Right lobe of liver (tissue), 6 donors: ENCODE measurements around the gene LMLN. TPM values are rescaled to one million over a fixed set of nuclear protein-coding genes. Genes with fewer than 3 reads are reported as not detected.
"Not testable (repeated sequence)": the region's sequence is repeated elsewhere in the genome, so short reads cannot be mapped to it uniquely, and the experiment has no call there.

Source experiments
- ATAC-seq, 4 donors: fragments of 200-7000 bp; cut with Tn5 transposase; one replicate each; pipeline ENCODE4 v1.9.1; 2020; ENCODE audit warnings: mild to moderate bottlenecking in 4 of 4, moderate library complexity in 4 of 4
- DNase-seq, 3 donors: peaks; one replicate each; pipeline ENCODE4 v3.0.0-alpha.2; 2020
- H3K27ac ChIP-seq, 3 donors: fragments of 200-600 bp; one replicate each; pipeline ENCODE4 v1.8.0; 2022
- H3K27me3 ChIP-seq, 2 donors: fragments of 200-600 bp; one replicate each; pipeline ENCODE4 v1.8.0; 2022
- H3K36me3 ChIP-seq, 4 donors: fragments of 200-600 bp; sonication (generic) in 1 of 4; one replicate each; pipeline versions ENCODE4 v1.5.1 to v1.8.0; 2017 to 2022; ENCODE audit warnings: control low read depth in 1 of 4
- H3K4me1 ChIP-seq, 4 donors: fragments of 200-600 bp; sonication (generic) in 1 of 4; one replicate each; pipeline versions ENCODE4 v1.5.1 to v1.8.0; 2017 to 2022; ENCODE audit warnings: control low read depth in 1 of 4
- H3K4me3 ChIP-seq, 3 donors: fragments of 200-600 bp; one replicate each; pipeline ENCODE4 v1.8.0; 2022
- H3K9me3 ChIP-seq, 4 donors: fragments of 200-600 bp; sonication (generic) in 1 of 4; one replicate each; pipeline versions ENCODE4 v1.5.1 to v1.8.0; 2017 to 2022; ENCODE audit warnings: control low read depth in 1 of 4
- CTCF ChIP-seq, 4 donors: fragments of 200-600 bp in 3 of 4; fragments of 450-650 bp in 1 of 4; IDR thresholded peaks; one replicate each; pipeline versions ENCODE4 v1.5.1 to v1.8.0; 2016 to 2022; ENCODE audit warnings: antibody characterized with exemption in 4 of 4, mild to moderate bottlenecking in 2 of 4
- POLR2A ChIP-seq: fragments of 450-650 bp; IDR thresholded peaks from one replicate; pipeline ENCODE4 v1.6.1; 2017; ENCODE audit warnings: antibody characterized with exemption, mild to moderate bottlenecking
- WGBS: methylation state at CpG from one replicate; pipeline ENCODE4 v1.1.6; 2018; ENCODE audit warnings: low coverage, low lambda C conversion rate; ENCODE audit not compliant: insufficient coverage; ENCODE audit errors: missing lambda C conversion rate; 5-methylcytosine and 5-hydroxymethylcytosine counted together
- intact Hi-C, 2 donors: fragments of 100-400 bp; cut with DNase I; formaldehyde crosslinking; loops; one replicate each; pipeline versions ENCODE4 v1.11.2 to v1.14.1; 2022
- long read RNA-seq: library from polyadenylated mRNA; unstranded; transcript quantifications from one replicate; pipeline ENCODE4 v2.0.0, GENCODE V29; 2019
- total RNA-seq, 6 experiments: library from RNA; depleted of rRNA in 2 of 6; stranded (reverse); fragments of >200 nt in 2 of 6; fragmentation: NEBNext Ultra II Directional in 3 of 6; extraction: Animal tissue kit (Norgen Biotek cat#: 25700) in 3 of 6; gene quantifications; one replicate each; pipeline versions ENCODE4 v1.1.0 to v1.2.4, GENCODE V29; 2016 to 2023
- donor health status: DM: no; HTN: yes; CAD: no.
- donor health status: DM: no; HTN: no; CAD: no.
- donor health status: DM: no; HTN: no; CAD: no.
- donor health status: DM: no; HTN: yes; CAD: no.
- donor health status: DM: no; HTN: yes; CAD: no.

LMLN gene
- 1 to 10 TPM; 1.5 to 3.2 (median 2.4) TPM for total RNA-seq
- long read RNA-seq: 0 reads

- WGBS: 0% methylated on average over 6 of the region's 62 CpGs
- intact Hi-C loops: no loop called here
- DNase-seq: peak; percentile 97 to 98 (median 97)
- Histone ChIP-seq H3K4me1 (peaks cover 0 to 18% (median 4%) of the 10 kb centered on the region in 4 donors), H3K27ac (peak within 1 kb of the TSS; percentile 34 to 61 (median 59)), H3K27me3 (no peaks in the 10 kb centered on the region), H3K9me3 (no peaks in the 10 kb centered on the region), H3K4me3 (peak within 1 kb of the TSS; percentile 71 to 96 (median 96)), H3K36me3 (peaks cover 0 to 14% (median 8%) of the 10 kb centered on the region in 4 donors)
- peak; percentile 94 to 98 (median 97) for ATAC-seq
- TF ChIP-seq CTCF (IDR thresholded peaks at IDR 0.05) (no peak), POLR2A (no peak)
Observed at GRCh38 chr3:197959891-197960693, at the start of gene LMLN. LMLN (plus strand) TSS chr3:197960217; CDS start chr3:197960246, 29 bp downstream.

GRCh38 chr3:197912741-197913476 lies 47.1 kb upstream of the LMLN start:
- TF ChIP-seq CTCF (IDR thresholded peaks at IDR 0.05) (no peak), POLR2A (no peak)
- intact Hi-C loops: no loop called here
- DNase-seq (no peak), ATAC-seq (no peak)
- Histone ChIP-seq H3K27ac (no peak overlapping the region), H3K9me3 (no peaks in the 10 kb centered on the region), H3K36me3 (no peaks in the 10 kb centered on the region), H3K4me1 (no peaks in the 10 kb centered on the region), H3K27me3 (no peaks in the 10 kb centered on the region), H3K4me3 (no peak overlapping the region)
- WGBS: 83% methylated on average over 22 of the region's 33 CpGs

DNA sequence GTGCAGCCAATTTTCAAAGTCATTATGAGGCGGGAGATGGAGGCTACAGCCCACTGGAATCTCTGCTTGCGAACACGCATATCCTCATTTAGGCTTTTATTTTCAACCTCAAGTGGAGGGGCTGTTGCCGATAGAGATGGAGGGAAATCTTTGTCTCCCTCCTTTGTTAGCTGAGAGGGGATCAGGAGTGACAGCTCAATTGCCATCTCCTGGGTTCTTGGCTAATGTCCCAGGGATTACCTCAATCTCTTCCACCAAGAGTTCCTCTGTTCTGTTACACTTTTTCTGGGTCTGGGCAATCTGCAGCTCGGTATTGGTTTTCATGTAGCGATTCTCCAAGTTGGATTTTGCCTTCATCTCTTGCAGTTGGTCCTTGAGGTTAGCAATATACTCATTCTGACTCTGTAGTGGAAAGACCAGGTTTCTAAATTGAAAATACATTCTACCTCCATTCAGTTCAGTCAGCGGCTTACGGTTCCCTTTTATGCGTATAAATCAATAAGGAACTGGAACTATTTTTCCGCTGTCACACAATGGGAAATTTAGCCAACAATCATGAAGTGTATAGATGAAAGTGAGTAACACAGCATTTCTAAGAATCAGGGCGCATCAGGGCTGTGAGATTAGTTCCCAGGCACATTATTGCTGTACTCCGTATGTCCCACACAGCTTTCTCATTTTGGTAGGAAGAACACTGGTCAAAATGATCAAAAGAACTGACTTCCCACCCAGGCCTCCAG lies 46.2 kb upstream of the LMLN start:
- H3K27ac ChIP-seq: no peak overlapping the region
- no peak for ATAC-seq
- 90% methylated on average over 9 of the region's 12 CpGs for WGBS
- no peaks in the 10 kb centered on the region for H3K9me3 ChIP-seq
- no peaks in the 10 kb centered on the region for H3K36me3 ChIP-seq
- DNase-seq: no peak
- no peak overlapping the region for H3K4me3 ChIP-seq
- intact Hi-C loops: no loop called here
- no peak for TF ChIP-seq CTCF (IDR thresholded peaks at IDR 0.05)
- no peak for TF ChIP-seq POLR2A
- no peaks in the 10 kb centered on the region for H3K4me1 ChIP-seq
- no peaks in the 10 kb centered on the region for H3K27me3 ChIP-seq

GRCh38 chr3:197921429-197922275 lies 38.4 kb upstream of the LMLN start:
- H3K36me3 ChIP-seq, DNase-seq, H3K27ac ChIP-seq, intact Hi-C loops, H3K4me3 ChIP-seq, H3K4me1 ChIP-seq, H3K9me3 ChIP-seq, H3K27me3 ChIP-seq, ATAC-seq: not testable (repeated sequence)
- 87% methylated on average over 20 of the region's 24 CpGs for WGBS
